Measurements from ENCODE around the gene SUMO2.

The SUMO2 gene

GRCh38 chr17:75124041-75124818, 58.5 kb downstream of the SUMO2 start:
- DNase-seq (ENCODE audit: low read depth) = no peak

GRCh38 chr17:75118307-75118706, 64.5 kb downstream of the SUMO2 start:
- DNase-seq (ENCODE audit: low read depth) = no peak

- no peak for DNase-seq (ENCODE audit: low read depth)
Observed at GRCh38 chr17:75116737-75117136, 66.0 kb downstream of the SUMO2 start.

All from HS-5 (cell line).